GM20000 (cell line): ENCODE measurements around the gene FMNL2.

Experiments used
- DNase-seq: peaks from one replicate; pipeline ENCODE4 v3.0.0; 2012; ENCODE audit warnings: low spot score
- TF ChIP-seq, protein P1 (sequence below): IDR thresholded peaks from 2 replicates; pipeline ENCODE4 v1.5.1; 2012; ENCODE audit warnings: mild to moderate bottlenecking, control low read depth; ENCODE audit errors: extremely low read depth, missing control alignments

FMNL2 gene

GRCh38 chr2:152406836-152407161, 71.8 kb downstream of the FMNL2 start:
- TF ChIP-seq, protein P1, sequence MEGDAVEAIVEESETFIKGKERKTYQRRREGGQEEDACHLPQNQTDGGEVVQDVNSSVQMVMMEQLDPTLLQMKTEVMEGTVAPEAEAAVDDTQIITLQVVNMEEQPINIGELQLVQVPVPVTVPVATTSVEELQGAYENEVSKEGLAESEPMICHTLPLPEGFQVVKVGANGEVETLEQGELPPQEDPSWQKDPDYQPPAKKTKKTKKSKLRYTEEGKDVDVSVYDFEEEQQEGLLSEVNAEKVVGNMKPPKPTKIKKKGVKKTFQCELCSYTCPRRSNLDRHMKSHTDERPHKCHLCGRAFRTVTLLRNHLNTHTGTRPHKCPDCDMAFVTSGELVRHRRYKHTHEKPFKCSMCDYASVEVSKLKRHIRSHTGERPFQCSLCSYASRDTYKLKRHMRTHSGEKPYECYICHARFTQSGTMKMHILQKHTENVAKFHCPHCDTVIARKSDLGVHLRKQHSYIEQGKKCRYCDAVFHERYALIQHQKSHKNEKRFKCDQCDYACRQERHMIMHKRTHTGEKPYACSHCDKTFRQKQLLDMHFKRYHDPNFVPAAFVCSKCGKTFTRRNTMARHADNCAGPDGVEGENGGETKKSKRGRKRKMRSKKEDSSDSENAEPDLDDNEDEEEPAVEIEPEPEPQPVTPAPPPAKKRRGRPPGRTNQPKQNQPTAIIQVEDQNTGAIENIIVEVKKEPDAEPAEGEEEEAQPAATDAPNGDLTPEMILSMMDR = no peak
- DNase-seq = no peak

- peak; percentile 68 for DNase-seq
- TF ChIP-seq, protein P1 = no peak
Measured at GRCh38 chr2:152407204-152407721, 72.3 kb downstream of the FMNL2 start.

- TF ChIP-seq, protein P1 = no peak
Measured at GRCh38 chr2:152407806-152408205, 72.8 kb downstream of the FMNL2 start.

DNA sequence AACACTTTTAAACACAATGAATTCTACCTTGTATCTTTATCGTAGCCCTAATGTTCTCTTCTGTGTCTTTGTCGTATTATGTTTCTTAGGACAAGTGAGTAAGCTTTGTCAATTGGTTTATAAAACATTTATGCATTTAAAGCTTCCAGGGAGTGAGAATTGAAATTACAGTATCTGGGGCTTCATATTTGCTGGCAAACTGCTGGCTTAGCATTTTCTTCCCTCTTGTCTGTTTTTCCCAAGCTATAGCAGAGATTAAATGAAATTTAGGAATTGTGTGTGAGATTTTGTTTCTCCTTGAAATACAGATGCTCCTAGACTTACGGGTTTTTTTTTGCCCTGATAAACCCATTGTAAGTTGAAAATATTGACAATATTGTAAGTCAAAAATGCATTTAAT, 73.3 kb downstream of the FMNL2 start:
- TF ChIP-seq, protein P1 = no peak
- no peak for DNase-seq

More at GRCh38 chr2:152407806-152408205, 72.8 kb downstream of the FMNL2 start:
- no peak for DNase-seq

DNA sequence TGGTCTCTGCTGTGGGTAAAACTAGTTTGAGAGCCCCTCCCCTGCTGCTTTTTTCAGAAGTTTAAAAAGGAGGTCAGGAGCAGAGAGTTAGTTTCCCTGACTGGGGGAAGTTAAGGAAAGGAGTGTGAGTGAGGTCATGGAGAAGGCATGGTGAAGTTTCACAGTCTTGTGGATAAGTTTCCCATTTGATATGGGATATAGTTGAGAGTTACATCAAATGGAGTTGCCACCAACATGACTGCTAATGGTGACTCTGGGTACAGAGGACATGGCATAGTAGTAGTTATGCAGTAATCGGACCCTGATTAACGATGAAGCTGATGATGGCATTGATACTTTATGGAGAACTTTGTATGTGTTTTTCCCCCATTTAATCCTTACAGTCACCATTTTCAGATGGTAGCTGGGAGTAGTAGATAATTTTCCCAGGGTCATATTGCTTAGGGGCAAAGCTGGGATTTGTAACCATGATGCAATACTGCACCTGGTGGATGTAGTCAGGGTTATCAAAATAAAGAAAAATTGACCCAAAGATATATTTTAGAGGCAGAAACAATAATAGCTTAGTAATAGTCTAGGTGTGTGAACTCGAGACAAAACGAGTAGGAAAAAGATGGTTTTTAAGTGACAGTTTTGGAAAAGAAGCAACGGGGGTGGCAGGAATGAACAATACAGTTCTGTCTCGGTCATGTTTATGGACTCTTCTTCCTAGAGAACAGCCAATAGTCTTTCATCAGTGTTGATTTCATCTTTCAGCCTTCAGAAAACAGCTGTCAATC, 74.6 kb downstream of the FMNL2 start:
- TF ChIP-seq, protein P1 = no peak
- DNase-seq = no peak

GRCh38 chr2:152410165-152410597, 75.2 kb downstream of the FMNL2 start:
- TF ChIP-seq, protein P1 = no peak
- DNase-seq = no peak

DNA sequence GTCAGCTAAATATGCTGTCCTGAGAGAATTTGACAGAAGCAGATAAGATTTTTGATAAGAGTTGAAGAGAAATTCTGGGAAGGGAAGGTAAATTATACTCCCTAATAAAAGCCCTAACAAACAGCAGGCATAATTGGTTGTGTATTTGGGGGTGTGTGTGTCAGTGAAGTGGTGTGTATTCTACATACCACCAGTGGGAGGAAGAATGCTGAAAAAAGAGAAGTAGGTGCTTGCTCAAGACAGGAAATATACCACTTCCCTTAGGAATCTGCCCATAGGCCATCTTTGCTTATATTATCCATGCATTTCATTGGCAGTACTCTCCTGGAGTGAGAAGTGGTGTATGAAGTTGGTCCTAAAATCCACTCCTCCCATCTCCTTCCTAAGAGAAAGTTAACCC, 76.2 kb downstream of the FMNL2 start:
- TF ChIP-seq, protein P1 = no peak
- DNase-seq = no peak
